Measurements from ENCODE around the gene MYLK2.
"Not testable (repeated sequence)": the region's sequence is repeated elsewhere in the genome, so short reads cannot be mapped to it uniquely, and the experiment has no call there.

Gene MYLK2

GRCh38 chr20:31809661-31810060 is 9.5 kb upstream of the MYLK2 start:
- Mint-ChIP-seq H3K36me3 (no peaks in the 10 kb centered on the region), H3K4me3 (no peak overlapping the region), H3K27me3 (no peaks in the 10 kb centered on the region), H3K27ac (no peak overlapping the region), H3K4me1 (ENCODE audit: low read depth) (no peaks in the 10 kb centered on the region), H3K9me3 (ENCODE audit: low read depth) (no peaks in the 10 kb centered on the region)

GRCh38 chr20:31811198-31811597 is 8.0 kb upstream of the MYLK2 start:
- no peaks in the 10 kb centered on the region for H3K36me3 Mint-ChIP-seq
- H3K9me3 Mint-ChIP-seq (ENCODE audit: low read depth), result no peaks in the 10 kb centered on the region
- no peaks in the 10 kb centered on the region for H3K27me3 Mint-ChIP-seq
- H3K4me3 Mint-ChIP-seq, result no peak overlapping the region
- no peaks in the 10 kb centered on the region for H3K4me1 Mint-ChIP-seq (ENCODE audit: low read depth)
- H3K27ac Mint-ChIP-seq, result no peak overlapping the region

- H3K27me3 Mint-ChIP-seq, result no peaks in the 10 kb centered on the region
- H3K9me3 Mint-ChIP-seq (ENCODE audit: low read depth), result no peaks in the 10 kb centered on the region
- no peaks in the 10 kb centered on the region for H3K36me3 Mint-ChIP-seq
- H3K4me3 Mint-ChIP-seq, result no peak overlapping the region
- no peaks in the 10 kb centered on the region for H3K4me1 Mint-ChIP-seq (ENCODE audit: low read depth)
- H3K27ac Mint-ChIP-seq, result no peak overlapping the region
Measured at GRCh38 chr20:31811796-31812728, 7.1 kb upstream of the MYLK2 start.

GRCh38 chr20:31813611-31814010 is 5.5 kb upstream of the MYLK2 start:
- no peak overlapping the region for H3K27ac Mint-ChIP-seq
- no peaks in the 10 kb centered on the region for H3K27me3 Mint-ChIP-seq
- no peaks in the 10 kb centered on the region for H3K9me3 Mint-ChIP-seq (ENCODE audit: low read depth)
- H3K4me1 Mint-ChIP-seq (ENCODE audit: low read depth), result no peaks in the 10 kb centered on the region
- no peaks in the 10 kb centered on the region for H3K36me3 Mint-ChIP-seq
- H3K4me3 Mint-ChIP-seq, result no peak overlapping the region

- H3K36me3 Mint-ChIP-seq; H3K4me1 Mint-ChIP-seq (ENCODE audit: low read depth); H3K4me3 Mint-ChIP-seq; H3K27ac Mint-ChIP-seq; H3K9me3 Mint-ChIP-seq (ENCODE audit: low read depth); H3K27me3 Mint-ChIP-seq: not testable (repeated sequence)
Measured at GRCh38 chr20:31814142-31814541, 5.0 kb upstream of the MYLK2 start.

- H3K27ac Mint-ChIP-seq, result no peak overlapping the region
- no peaks in the 10 kb centered on the region for H3K27me3 Mint-ChIP-seq
- H3K9me3 Mint-ChIP-seq (ENCODE audit: low read depth), result no peaks in the 10 kb centered on the region
- no peaks in the 10 kb centered on the region for H3K4me1 Mint-ChIP-seq (ENCODE audit: low read depth)
- no peak overlapping the region for H3K4me3 Mint-ChIP-seq
- H3K36me3 Mint-ChIP-seq, result no peaks in the 10 kb centered on the region
Measured at GRCh38 chr20:31815408-31816188, 3.6 kb upstream of the MYLK2 start.

- Mint-ChIP-seq H3K9me3 (ENCODE audit: low read depth) (no peaks in the 10 kb centered on the region), H3K4me3 (no peak overlapping the region), H3K27ac (no peak overlapping the region), H3K4me1 (ENCODE audit: low read depth) (no peaks in the 10 kb centered on the region), H3K27me3 (no peaks in the 10 kb centered on the region), H3K36me3 (no peaks in the 10 kb centered on the region)
Measured at GRCh38 chr20:31816221-31816620, 2.9 kb upstream of the MYLK2 start.

- Mint-ChIP-seq H3K27ac (no peak overlapping the region), H3K36me3 (no peaks in the 10 kb centered on the region), H3K9me3 (ENCODE audit: low read depth) (no peaks in the 10 kb centered on the region), H3K4me1 (ENCODE audit: low read depth) (no peaks in the 10 kb centered on the region), H3K4me3 (no peak overlapping the region), H3K27me3 (no peaks in the 10 kb centered on the region)
Measured at GRCh38 chr20:31817461-31817860, 1.7 kb upstream of the MYLK2 start.

- Mint-ChIP-seq H3K4me1 (ENCODE audit: low read depth) (no peaks in the 10 kb centered on the region), H3K27me3 (no peaks in the 10 kb centered on the region), H3K36me3 (no peaks in the 10 kb centered on the region), H3K4me3 (no peak overlapping the region), H3K9me3 (ENCODE audit: low read depth) (no peaks in the 10 kb centered on the region), H3K27ac (no peak overlapping the region)
Measured at GRCh38 chr20:31818376-31818908, 714 bp upstream of the MYLK2 start.

- Mint-ChIP-seq H3K27ac (no peak overlapping the region), H3K4me1 (ENCODE audit: low read depth) (no peaks in the 10 kb centered on the region), H3K9me3 (ENCODE audit: low read depth) (no peaks in the 10 kb centered on the region), H3K27me3 (no peaks in the 10 kb centered on the region), H3K36me3 (no peaks in the 10 kb centered on the region), H3K4me3 (no peak overlapping the region)
Measured at GRCh38 chr20:31820228-31820627, 1.1 kb downstream of the MYLK2 start.

- Mint-ChIP-seq H3K9me3 (ENCODE audit: low read depth) (no peaks in the 10 kb centered on the region), H3K4me1 (ENCODE audit: low read depth) (no peaks in the 10 kb centered on the region), H3K27ac (no peak overlapping the region), H3K27me3 (no peaks in the 10 kb centered on the region), H3K36me3 (no peaks in the 10 kb centered on the region), H3K4me3 (no peak overlapping the region)
Measured at GRCh38 chr20:31821427-31821826, 2.3 kb downstream of the MYLK2 start.

- Mint-ChIP-seq H3K27ac (no peak overlapping the region), H3K4me3 (no peak overlapping the region)
Measured at GRCh38 chr20:31822421-31823330, 3.5 kb downstream of the MYLK2 start.

GRCh38 chr20:31823360-31824124 is 4.4 kb downstream of the MYLK2 start:
- H3K36me3 Mint-ChIP-seq, result no peaks in the 10 kb centered on the region
- no peak overlapping the region for H3K4me3 Mint-ChIP-seq
- no peaks in the 10 kb centered on the region for H3K9me3 Mint-ChIP-seq (ENCODE audit: low read depth)
- H3K27me3 Mint-ChIP-seq, result no peaks in the 10 kb centered on the region
- H3K4me1 Mint-ChIP-seq (ENCODE audit: low read depth), result no peaks in the 10 kb centered on the region
- no peak overlapping the region for H3K27ac Mint-ChIP-seq

More at GRCh38 chr20:31822421-31823330, 3.5 kb downstream of the MYLK2 start:
- Mint-ChIP-seq H3K36me3 (no peaks in the 10 kb centered on the region), H3K27me3 (no peaks in the 10 kb centered on the region), H3K4me1 (ENCODE audit: low read depth) (no peaks in the 10 kb centered on the region), H3K9me3 (ENCODE audit: low read depth) (no peaks in the 10 kb centered on the region)

- H3K4me1 Mint-ChIP-seq (ENCODE audit: low read depth), result no peaks in the 10 kb centered on the region
- H3K27ac Mint-ChIP-seq, result no peak overlapping the region
- H3K36me3 Mint-ChIP-seq, result no peaks in the 10 kb centered on the region
- no peaks in the 10 kb centered on the region for H3K9me3 Mint-ChIP-seq (ENCODE audit: low read depth)
- no peaks in the 10 kb centered on the region for H3K27me3 Mint-ChIP-seq
- no peak overlapping the region for H3K4me3 Mint-ChIP-seq
Measured at GRCh38 chr20:31824125-31824485, 4.9 kb downstream of the MYLK2 start.

All from activated naive CD8-positive, alpha-beta T cell (primary cell).